ENCODE results near the gene PLEKHH1. TPM values are rescaled to one million over a fixed set of nuclear protein-coding genes. Genes with fewer than 3 reads are reported as not detected.

The PLEKHH1 gene
- total and polyA plus RNA-seq, 2 experiments from 2014 or later: 14.7 to 33.9 TPM

DNA sequence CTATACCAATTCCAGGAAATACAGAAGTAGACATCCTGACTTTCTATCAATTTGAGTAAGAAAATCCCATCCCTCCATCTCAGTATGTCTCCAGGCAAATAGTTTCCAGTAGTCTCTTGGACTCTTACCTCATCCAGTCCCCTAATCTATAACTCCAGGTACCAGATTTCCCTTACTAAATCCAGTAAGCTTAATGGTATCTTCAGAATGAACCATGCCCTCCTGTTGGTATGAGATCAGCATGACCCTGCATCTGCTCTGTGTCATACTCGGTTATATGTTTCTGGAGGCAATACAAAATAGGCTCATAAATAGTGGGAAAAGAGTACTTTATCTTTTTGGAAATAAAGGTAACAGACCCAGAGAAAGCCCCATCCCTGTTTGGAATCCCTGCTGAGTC is 48.6 kb downstream of the PLEKHH1 start (continued):
- TF ChIP-seq ZNF331 (CRISPR knock-in tag; IDR thresholded peaks at IDR 0.05; ENCODE audit: low read depth) (no peak), ZNF114 (CRISPR knock-in tag; IDR thresholded peaks at IDR 0.05) (no peak), JUNB (IDR thresholded peaks at IDR 0.05; ENCODE audit: unreplicated experiment) (no peak), REST (IDR thresholded peaks at IDR 0.05; ENCODE audit: unreplicated experiment) (no peak)

DNA sequence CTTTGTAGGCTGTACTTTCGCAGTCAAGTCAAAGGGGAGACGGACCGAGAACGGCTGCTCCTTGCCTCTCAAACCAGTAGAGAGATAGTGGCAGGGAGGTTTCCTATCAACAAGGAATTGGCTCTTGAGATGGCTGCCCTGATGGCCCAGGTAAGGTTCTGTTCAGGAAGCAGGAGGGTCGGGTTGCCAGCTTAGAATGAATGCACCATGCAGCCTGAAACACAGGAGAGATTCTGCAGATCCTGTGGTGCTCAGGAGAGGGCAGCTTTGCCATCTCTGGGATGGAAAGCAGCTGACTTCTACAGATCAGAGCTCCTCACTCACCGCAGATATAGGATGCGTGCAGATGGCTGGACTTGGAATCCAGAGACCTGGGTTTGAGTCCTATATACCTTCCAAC is 49.0 kb downstream of the PLEKHH1 start:
- Mint-ChIP-seq H3K36me3 (ENCODE audit: low read depth) (peaks cover 16% of the 10 kb centered on the region; the same call in 1 of the 3 replicates), H3K4me3 (no peak overlapping the region), H3K27ac (no peak overlapping the region), H3K9me3 (no peaks in the 10 kb centered on the region), H3K27me3 (ENCODE audit: insufficient read depth, low read depth, poor library complexity) (peaks cover 1% of the 10 kb centered on the region), H3K4me1 (no peaks in the 10 kb centered on the region)
- Histone ChIP-seq H3K36me3 (ENCODE audit: insufficient read depth) (no peaks in the 10 kb centered on the region; the same call in 1 of the 2 replicates), H3K4me1 (ENCODE audit: insufficient read depth) (no peaks in the 10 kb centered on the region), H3K9me2 (ENCODE audit: insufficient read depth) (no peaks in the 10 kb centered on the region), H3K4me2 (no peak overlapping the region), H2AFZ (no peak overlapping the region), H3K27ac (ENCODE audit: low read depth) (no peak overlapping the region), H3K27me3 (ENCODE audit: insufficient read depth) (no peaks in the 10 kb centered on the region), H3F3A (replicated peaks; ENCODE audit: low read depth) (no peaks in the 10 kb centered on the region), H3K4me3 (no peak overlapping the region), H4K20me1 (replicated peaks; ENCODE audit: insufficient read depth) (no peaks in the 10 kb centered on the region; the same call in none of the 2 replicates), H3K79me2 (replicated peaks; ENCODE audit: insufficient read depth) (no peaks in the 10 kb centered on the region)
- no peak for TF ChIP-seq ZNF462 (CRISPR knock-in tag; IDR thresholded peaks at IDR 0.05)
- 0 out of 4 replicates have a peak, but pooled peaks of 1 of the 2 experiments have one; percentile 16 for TF ChIP-seq CTCF (conservative IDR thresholded peaks at IDR 0.05; ENCODE audit: low read depth in 2 of 2)
- ATAC-seq (no peak; the same call in 2 of the 3 replicates), DNase-seq (ENCODE audit: low spot score) (no peak)

Measured in GM23338 (cell line).